ENCODE measurements around the gene CRK.
"Not testable (repeated sequence)": the region's sequence is repeated elsewhere in the genome, so short reads cannot be mapped to it uniquely, and the experiment has no call there.

The CRK gene

GRCh38 chr17:1386675-1387190, 69.3 kb downstream of the CRK start:
- DNase-seq (ENCODE audit: low spot score), result not testable (repeated sequence)

GRCh38 chr17:1386265-1386664, 69.8 kb downstream of the CRK start:
- no peak for DNase-seq (ENCODE audit: low spot score)

- DNase-seq (ENCODE audit: low spot score), result no peak
Observed at GRCh38 chr17:1385861-1386260, 70.2 kb downstream of the CRK start.

GRCh38 chr17:1384905-1385435, 71.1 kb downstream of the CRK start:
- DNase-seq (ENCODE audit: low spot score), result no peak

GRCh38 chr17:1379930-1380313, 76.1 kb downstream of the CRK start:
- no peak for DNase-seq (ENCODE audit: low spot score)

GRCh38 chr17:1379208-1379929, 76.7 kb downstream of the CRK start:
- DNase-seq (ENCODE audit: low spot score), result no peak

GRCh38 chr17:1378476-1378860, 77.6 kb downstream of the CRK start:
- not testable (repeated sequence) for DNase-seq (ENCODE audit: low spot score)

- DNase-seq (ENCODE audit: low spot score), result no peak
Observed at GRCh38 chr17:1377334-1377733, 78.7 kb downstream of the CRK start.

- no peak for DNase-seq (ENCODE audit: low spot score)
Observed at GRCh38 chr17:1376061-1376460, 80.0 kb downstream of the CRK start.

GRCh38 chr17:1375615-1376014, 80.4 kb downstream of the CRK start:
- no peak for DNase-seq (ENCODE audit: low spot score)

GRCh38 chr17:1374431-1375177, 81.4 kb downstream of the CRK start:
- DNase-seq (ENCODE audit: low spot score), result no peak

- DNase-seq (ENCODE audit: low spot score), result no peak
Observed at GRCh38 chr17:1373707-1374237, 82.3 kb downstream of the CRK start.

GRCh38 chr17:1372618-1373017, 83.4 kb downstream of the CRK start:
- no peak for DNase-seq (ENCODE audit: low spot score)

GRCh38 chr17:1371893-1372590, 84.0 kb downstream of the CRK start:
- no peak for DNase-seq (ENCODE audit: low spot score)
